Type B pancreatic cell (in vitro differentiated cells): ENCODE results near the gene ERC2. TPM values are rescaled to one million over a fixed set of nuclear protein-coding genes. Genes with fewer than 3 reads are reported as not detected.
A peak's percentile ranks its signal among the peaks of the same experiment; 100 is the strongest.

ENCODE experiments used
- DNase-seq: peaks from one replicate; pipeline ENCODE4 v3.0.0; 2021; ENCODE audit warnings: mixed read lengths; ENCODE audit not compliant: unreplicated experiment; ENCODE audit errors: extremely low spot score
- H3K27ac Mint-ChIP-seq: 2 replicates; pipeline ENCODE4 v1.8.0; 2021; ENCODE audit warnings: mild to moderate bottlenecking, mixed read lengths
- H3K27me3 Mint-ChIP-seq: 2 replicates; pipeline ENCODE4 v1.8.0; 2021; ENCODE audit warnings: mixed read lengths
- H3K36me3 Mint-ChIP-seq: 2 replicates; pipeline ENCODE4 v1.8.0; 2021; ENCODE audit warnings: mixed read lengths
- H3K4me1 Mint-ChIP-seq: one replicate; pipeline ENCODE4 v1.8.0; 2021; ENCODE audit warnings: mixed read lengths; ENCODE audit not compliant: unreplicated experiment
- H3K4me3 Mint-ChIP-seq: 2 replicates; pipeline ENCODE4 v1.8.0; 2021; ENCODE audit warnings: mild to moderate bottlenecking, mixed read lengths
- H3K9me3 Mint-ChIP-seq: 2 replicates; pipeline ENCODE4 v1.8.0; 2021; ENCODE audit warnings: mixed read lengths
- total RNA-seq: library from RNA; stranded (reverse); gene quantifications from 2 replicates; pipeline ENCODE4 v1.2.1, GENCODE V29; 2021; ENCODE audit warnings: low replicate concordance
- TF ChIP-seq, protein P1 (sequence below): fragments of 200-600 bp; sonication (generic); conservative IDR thresholded peaks from 2 replicates; pipeline ENCODE4 v1.5.0; 2021; ENCODE audit warnings: antibody characterized with exemption, mild to moderate bottlenecking

The ERC2 gene
- total RNA-seq, 1 donor from 2014 or later = 6.1 TPM

DNA sequence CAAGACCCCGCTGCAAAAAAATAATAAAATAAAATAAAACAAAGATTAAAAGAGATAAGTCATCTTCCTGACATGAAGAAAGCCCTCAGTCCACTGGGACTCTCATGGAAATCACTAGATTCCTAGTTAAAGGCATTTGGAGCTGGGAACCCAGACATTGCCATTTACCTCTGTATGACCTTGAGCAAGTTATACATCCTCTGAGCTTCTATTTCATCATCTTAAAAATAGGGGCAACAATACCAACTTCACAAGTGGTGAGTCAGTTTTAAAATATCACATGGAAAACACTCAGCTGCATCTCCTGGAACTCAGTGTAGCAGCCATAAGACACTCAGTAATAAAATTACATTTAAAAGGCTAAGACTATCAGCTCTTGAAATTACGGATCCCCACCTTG lies 334.8 kb downstream of the ERC2 start:
- Mint-ChIP-seq H3K27me3 (peaks cover 7% of the 10 kb centered on the region), H3K4me1 (peaks cover 45% of the 10 kb centered on the region), H3K36me3 (peaks cover 2% of the 10 kb centered on the region), H3K4me3 (no peak overlapping the region), H3K9me3 (peaks cover 2% of the 10 kb centered on the region), H3K27ac (no peak overlapping the region)
- TF ChIP-seq, protein P1, sequence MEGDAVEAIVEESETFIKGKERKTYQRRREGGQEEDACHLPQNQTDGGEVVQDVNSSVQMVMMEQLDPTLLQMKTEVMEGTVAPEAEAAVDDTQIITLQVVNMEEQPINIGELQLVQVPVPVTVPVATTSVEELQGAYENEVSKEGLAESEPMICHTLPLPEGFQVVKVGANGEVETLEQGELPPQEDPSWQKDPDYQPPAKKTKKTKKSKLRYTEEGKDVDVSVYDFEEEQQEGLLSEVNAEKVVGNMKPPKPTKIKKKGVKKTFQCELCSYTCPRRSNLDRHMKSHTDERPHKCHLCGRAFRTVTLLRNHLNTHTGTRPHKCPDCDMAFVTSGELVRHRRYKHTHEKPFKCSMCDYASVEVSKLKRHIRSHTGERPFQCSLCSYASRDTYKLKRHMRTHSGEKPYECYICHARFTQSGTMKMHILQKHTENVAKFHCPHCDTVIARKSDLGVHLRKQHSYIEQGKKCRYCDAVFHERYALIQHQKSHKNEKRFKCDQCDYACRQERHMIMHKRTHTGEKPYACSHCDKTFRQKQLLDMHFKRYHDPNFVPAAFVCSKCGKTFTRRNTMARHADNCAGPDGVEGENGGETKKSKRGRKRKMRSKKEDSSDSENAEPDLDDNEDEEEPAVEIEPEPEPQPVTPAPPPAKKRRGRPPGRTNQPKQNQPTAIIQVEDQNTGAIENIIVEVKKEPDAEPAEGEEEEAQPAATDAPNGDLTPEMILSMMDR = no peak
- no peak for DNase-seq

DNA sequence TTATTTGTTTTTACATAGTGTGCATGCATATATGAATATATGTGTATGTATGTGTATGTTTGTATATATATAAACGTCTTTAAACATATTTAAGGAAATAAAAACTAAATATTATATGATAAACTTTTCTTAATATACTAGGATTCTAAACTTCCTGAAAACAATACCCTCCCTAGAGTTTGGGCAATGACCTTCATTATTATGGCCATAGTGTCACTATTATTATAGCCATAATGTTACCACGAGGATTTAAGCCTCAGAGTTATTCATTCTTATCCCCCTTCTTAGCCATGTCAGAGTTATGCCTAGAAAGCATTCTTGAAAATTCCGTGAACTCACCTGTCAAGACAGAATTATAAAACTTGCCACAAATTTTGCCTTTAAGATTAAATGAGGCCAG lies 335.5 kb downstream of the ERC2 start:
- H3K27ac Mint-ChIP-seq = no peak overlapping the region

DNA sequence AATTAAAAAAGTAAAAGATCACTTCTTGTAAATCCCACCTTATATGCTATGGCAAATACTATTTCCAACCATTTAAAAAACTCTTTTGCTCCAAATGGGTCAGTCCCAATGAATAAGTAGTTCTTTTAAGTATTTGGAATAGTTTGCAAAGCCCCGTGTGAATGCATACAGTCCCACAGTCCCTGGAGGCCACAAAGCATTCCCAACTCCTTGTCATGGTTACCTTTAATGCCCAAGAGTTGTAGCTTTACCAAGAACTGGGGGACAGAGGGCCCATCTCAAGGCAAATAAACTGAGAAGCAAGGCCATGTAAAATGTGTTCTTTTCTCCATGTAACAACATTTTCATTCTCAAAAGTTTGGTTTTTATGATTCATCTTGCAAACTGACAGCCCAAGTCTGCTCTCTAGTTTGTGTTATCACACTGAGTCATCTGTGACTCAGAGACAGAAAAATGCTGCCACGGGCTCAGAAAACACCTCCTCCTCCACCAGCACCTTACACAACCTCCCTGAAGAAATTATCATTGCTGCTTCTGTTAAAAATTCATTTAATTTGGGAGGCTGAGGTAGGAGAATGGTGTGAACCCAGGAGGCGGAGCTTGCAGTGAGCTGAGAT lies 336.2 kb downstream of the ERC2 start:
- DNase-seq = no peak
- Mint-ChIP-seq H3K4me1 (peaks cover 44% of the 10 kb centered on the region), H3K27ac (peak overlapping the region; percentile 66), H3K27me3 (peaks cover 7% of the 10 kb centered on the region), H3K36me3 (no peaks in the 10 kb centered on the region), H3K4me3 (no peak overlapping the region), H3K9me3 (no peaks in the 10 kb centered on the region)
- TF ChIP-seq, protein P1 = no peak

More for the DNA sequence above, 335.5 kb downstream of the ERC2 start:
- TF ChIP-seq, protein P1 = no peak
- H3K9me3 Mint-ChIP-seq = no peaks in the 10 kb centered on the region
- H3K4me3 Mint-ChIP-seq = no peak overlapping the region
- no peaks in the 10 kb centered on the region for H3K36me3 Mint-ChIP-seq
- H3K4me1 Mint-ChIP-seq = peaks cover 45% of the 10 kb centered on the region
- H3K27me3 Mint-ChIP-seq = peaks cover 7% of the 10 kb centered on the region
- no peak for DNase-seq

DNA sequence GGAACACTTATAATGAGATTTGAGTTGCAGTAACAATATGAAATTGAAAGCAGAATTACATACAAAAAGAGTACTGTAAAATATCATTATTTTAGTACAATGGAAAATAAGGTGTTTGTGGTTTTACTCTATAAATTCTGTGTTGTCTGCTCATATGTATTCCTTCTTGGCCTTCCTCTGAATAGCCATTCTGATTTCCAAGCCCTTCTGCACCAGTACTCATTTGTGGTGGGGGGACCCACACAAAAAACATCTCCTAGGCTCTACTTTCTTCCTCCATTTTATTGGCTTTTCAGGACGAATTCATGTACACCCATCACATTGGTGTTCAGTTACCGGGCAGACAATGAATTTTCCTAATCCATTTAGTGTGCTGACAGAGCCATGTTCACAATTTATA lies 338.2 kb downstream of the ERC2 start:
- H3K27me3 Mint-ChIP-seq = peaks cover 4% of the 10 kb centered on the region
- no peaks in the 10 kb centered on the region for H3K9me3 Mint-ChIP-seq
- TF ChIP-seq, protein P1 = no peak
- H3K36me3 Mint-ChIP-seq = no peaks in the 10 kb centered on the region
- no peak overlapping the region for H3K27ac Mint-ChIP-seq
- no peak for DNase-seq
- H3K4me3 Mint-ChIP-seq = no peak overlapping the region
- H3K4me1 Mint-ChIP-seq = peaks cover 43% of the 10 kb centered on the region

DNA sequence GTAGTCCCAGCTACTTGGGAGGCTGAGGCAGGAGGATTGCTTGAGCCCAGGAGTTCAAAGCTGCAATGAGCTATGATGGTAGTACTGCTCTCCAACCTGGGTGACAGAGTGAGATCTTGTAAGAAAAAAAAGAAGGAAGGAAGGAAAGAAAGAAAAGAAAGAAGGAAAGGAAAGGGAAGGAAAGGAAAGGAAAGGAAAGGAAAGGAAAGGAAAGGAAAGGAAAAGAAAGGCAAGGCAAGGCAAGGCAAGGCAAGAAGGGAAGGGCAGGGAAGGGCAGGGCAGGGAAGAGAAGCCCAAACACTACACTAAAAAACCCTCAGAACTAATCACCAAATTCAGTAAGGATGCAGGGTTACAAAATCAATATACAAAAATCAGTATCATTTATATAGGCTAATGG lies 341.6 kb downstream of the ERC2 start:
- no peak overlapping the region for H3K4me3 Mint-ChIP-seq

More for the DNA sequence above, 341.6 kb downstream of the ERC2 start:
- H3K36me3 Mint-ChIP-seq = no peaks in the 10 kb centered on the region
- H3K27me3 Mint-ChIP-seq = peaks cover 8% of the 10 kb centered on the region
- H3K27ac Mint-ChIP-seq = no peak overlapping the region
- TF ChIP-seq, protein P1 = no peak
- DNase-seq = no peak
- peaks cover 46% of the 10 kb centered on the region for H3K4me1 Mint-ChIP-seq
- no peaks in the 10 kb centered on the region for H3K9me3 Mint-ChIP-seq
